ENCODE results near the gene TP53TG3D. TPM values are rescaled to one million over a fixed set of nuclear protein-coding genes. Genes with fewer than 3 reads are reported as not detected.

The TP53TG3D gene, protein sequence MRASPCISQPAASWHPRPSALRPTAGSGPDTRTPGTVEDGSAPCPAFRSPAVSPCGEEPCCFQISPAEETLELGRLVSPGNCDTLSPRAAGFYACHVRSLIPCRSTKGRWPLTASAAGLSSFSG
- 0.12 TPM in 1 of 2 replicates, not detected in the other for total RNA-seq

DNA sequence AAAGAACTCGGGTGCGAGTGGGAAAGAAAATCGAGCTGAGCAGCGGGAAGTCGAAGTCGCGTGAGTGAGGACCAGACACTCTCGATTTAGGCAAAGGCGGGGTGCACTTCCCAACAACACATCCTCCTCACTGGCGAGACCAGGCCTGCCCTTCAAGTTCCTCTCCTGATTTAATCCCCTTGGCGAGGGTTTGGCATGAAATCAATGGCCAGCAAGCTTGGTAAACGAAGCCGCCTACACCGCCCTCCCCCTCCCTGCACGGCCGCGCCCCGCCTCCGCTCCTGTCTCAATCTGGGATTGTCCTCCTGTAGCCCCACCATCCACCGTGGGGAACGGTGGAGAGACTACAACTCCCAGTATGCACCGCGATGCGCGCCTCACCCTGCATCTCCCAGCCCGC lies at the start of gene TP53TG3D:
Gene TP53TG3D, plus strand, starts transcription at position 301 of the 400 bp plus-strand sequence. Its CDS starts 68 bp downstream, at position 369.

